ENCODE results near the gene SMARCAL1.

Gene SMARCAL1

DNA sequence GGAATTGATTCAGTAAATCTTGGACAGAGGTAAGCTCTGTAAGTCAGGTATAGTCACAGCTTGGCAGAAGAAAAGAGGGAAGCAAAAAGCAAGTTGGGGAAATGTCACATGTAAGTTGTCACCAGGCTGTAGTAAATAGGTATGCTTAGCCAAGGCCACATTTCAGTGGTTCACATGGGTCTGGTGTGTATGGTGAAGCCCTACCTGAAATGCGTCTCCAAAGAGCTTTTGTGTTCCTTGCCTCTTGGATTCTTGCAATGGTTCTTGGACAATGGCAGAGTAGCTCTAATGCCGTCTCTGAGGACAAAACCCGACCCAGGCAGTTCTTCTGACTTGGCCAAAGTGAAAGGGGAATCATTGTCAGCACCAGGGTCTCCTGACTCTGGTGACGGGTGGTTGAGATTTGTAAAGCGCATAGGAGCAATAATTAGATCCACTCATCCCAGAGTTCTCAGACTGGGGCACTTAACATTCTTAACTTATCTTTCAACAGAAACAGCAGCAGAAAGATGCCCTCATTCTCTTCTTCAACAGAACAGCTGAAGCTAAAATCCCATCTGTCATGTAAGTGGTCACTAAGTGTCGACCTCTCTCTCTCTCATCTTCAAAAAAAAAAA is 51.9 kb downstream of the SMARCAL1 start:
- H3K27ac ChIP-seq: no peak overlapping the region
- H2AFZ ChIP-seq: no peak overlapping the region
- H3K9me3 ChIP-seq (ENCODE audit: control insufficient read depth, low read length): no peaks in the 10 kb centered on the region
- H3K4me2 ChIP-seq (ENCODE audit: low read length): no peak overlapping the region
- no peak overlapping the region for H3K9ac ChIP-seq
- TF ChIP-seq, protein P1, sequence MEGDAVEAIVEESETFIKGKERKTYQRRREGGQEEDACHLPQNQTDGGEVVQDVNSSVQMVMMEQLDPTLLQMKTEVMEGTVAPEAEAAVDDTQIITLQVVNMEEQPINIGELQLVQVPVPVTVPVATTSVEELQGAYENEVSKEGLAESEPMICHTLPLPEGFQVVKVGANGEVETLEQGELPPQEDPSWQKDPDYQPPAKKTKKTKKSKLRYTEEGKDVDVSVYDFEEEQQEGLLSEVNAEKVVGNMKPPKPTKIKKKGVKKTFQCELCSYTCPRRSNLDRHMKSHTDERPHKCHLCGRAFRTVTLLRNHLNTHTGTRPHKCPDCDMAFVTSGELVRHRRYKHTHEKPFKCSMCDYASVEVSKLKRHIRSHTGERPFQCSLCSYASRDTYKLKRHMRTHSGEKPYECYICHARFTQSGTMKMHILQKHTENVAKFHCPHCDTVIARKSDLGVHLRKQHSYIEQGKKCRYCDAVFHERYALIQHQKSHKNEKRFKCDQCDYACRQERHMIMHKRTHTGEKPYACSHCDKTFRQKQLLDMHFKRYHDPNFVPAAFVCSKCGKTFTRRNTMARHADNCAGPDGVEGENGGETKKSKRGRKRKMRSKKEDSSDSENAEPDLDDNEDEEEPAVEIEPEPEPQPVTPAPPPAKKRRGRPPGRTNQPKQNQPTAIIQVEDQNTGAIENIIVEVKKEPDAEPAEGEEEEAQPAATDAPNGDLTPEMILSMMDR (IDR thresholded peaks at IDR 0.05): no peak
- H3K36me3 ChIP-seq (ENCODE audit: control insufficient read depth, insufficient read depth, low read length): no peaks in the 10 kb centered on the region
- H3K4me3 ChIP-seq (ENCODE audit: low read depth, low read length): no peak overlapping the region
- H3K27me3 ChIP-seq (ENCODE audit: control insufficient read depth, insufficient read depth, low read length): no peaks in the 10 kb centered on the region
- no peaks in the 10 kb centered on the region for H3K4me1 ChIP-seq
- no peaks in the 10 kb centered on the region for H3K79me2 ChIP-seq

DNA sequence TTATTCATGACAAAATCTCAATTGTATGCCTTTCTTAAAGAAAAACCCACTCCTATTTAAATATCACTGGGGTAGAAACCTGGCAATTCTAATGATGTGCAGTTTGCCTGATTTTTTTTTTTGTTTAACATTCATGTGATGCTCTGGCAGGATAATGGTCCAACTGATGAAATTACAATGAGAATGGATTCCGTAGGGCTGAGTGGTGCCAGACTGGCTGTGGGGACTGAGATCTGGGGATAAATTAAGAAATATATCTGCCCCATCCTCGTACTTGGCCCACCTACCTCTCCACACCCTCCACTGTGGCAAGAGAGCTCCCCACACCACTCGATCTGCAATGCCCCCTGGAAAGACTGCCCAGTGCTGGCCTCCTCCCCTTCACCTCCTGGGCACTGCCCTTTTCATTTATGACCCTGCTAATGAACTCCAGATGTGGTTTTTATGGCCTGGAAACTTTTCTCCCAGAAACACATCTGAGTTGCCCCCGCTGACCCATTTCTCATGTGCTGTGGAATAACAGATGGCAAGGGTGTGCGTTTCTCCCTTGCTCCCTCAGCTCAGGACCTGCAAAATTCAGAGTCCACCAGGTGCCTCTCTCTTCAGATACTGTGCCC is 53.4 kb downstream of the SMARCAL1 start:
- no peak overlapping the region for H3K4me3 ChIP-seq (ENCODE audit: low read depth, low read length)
- no peaks in the 10 kb centered on the region for H3K4me1 ChIP-seq
- H3K27me3 ChIP-seq (ENCODE audit: control insufficient read depth, insufficient read depth, low read length): no peaks in the 10 kb centered on the region
- H3K27ac ChIP-seq: no peak overlapping the region
- TF ChIP-seq, protein P1 (IDR thresholded peaks at IDR 0.05): no peak
- H3K9me3 ChIP-seq (ENCODE audit: control insufficient read depth, low read length): no peaks in the 10 kb centered on the region
- no peak overlapping the region for H3K4me2 ChIP-seq (ENCODE audit: low read length)
- no peaks in the 10 kb centered on the region for H3K36me3 ChIP-seq (ENCODE audit: control insufficient read depth, insufficient read depth, low read length)
- H3K79me2 ChIP-seq: no peaks in the 10 kb centered on the region
- no peak overlapping the region for H2AFZ ChIP-seq
- H3K9ac ChIP-seq: no peak overlapping the region

DNA sequence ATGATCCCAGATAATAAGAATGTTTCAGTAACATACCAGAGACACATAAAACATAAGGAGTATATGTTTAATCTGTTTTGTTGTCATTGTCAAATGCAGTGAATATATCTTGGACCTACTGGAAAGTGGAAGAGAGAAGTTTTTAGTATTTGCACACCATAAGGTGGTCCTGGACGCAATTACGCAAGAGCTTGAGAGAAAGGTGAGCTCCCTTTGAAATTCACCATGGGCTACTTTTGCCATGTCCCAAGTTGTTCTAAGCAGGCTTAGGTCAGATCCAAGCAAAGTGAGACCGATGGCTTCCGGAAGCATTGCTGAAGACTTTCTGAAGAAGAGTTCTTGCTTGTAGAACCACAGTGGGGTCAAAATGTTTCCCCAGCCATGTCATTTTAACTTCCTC is 55.6 kb downstream of the SMARCAL1 start:
- H3K4me2 ChIP-seq (ENCODE audit: low read length): no peak overlapping the region
- no peaks in the 10 kb centered on the region for H3K4me1 ChIP-seq
- no peaks in the 10 kb centered on the region for H3K9me3 ChIP-seq (ENCODE audit: control insufficient read depth, low read length)
- no peak overlapping the region for H3K9ac ChIP-seq
- TF ChIP-seq, protein P1 (IDR thresholded peaks at IDR 0.05): no peak
- H2AFZ ChIP-seq: no peak overlapping the region
- no peak overlapping the region for H3K27ac ChIP-seq
- no peaks in the 10 kb centered on the region for H3K27me3 ChIP-seq (ENCODE audit: control insufficient read depth, insufficient read depth, low read length)
- H3K4me3 ChIP-seq (ENCODE audit: low read depth, low read length): no peak overlapping the region
- H3K79me2 ChIP-seq: no peaks in the 10 kb centered on the region
- no peaks in the 10 kb centered on the region for H3K36me3 ChIP-seq (ENCODE audit: control insufficient read depth, insufficient read depth, low read length)

DNA sequence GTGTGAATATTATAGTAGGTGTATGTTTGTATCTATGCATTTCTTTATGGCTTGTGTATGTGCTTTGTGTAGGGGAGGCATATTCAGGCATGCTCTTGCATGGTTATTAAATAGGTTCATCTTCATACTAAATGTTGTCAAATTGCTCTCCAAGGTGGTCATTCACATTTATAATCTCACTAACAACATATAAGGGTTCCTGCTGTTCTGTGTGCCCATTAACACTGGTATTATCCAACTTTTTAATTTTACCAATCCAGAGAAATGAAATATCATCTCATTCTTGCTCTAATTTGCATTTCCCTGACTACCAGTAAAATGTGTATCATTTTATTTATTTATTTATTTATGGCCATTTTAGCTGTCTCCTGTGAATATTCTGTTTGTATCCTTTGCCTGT is 57.4 kb downstream of the SMARCAL1 start:
- H3K4me3 ChIP-seq (ENCODE audit: low read depth, low read length): no peak overlapping the region
- H3K36me3 ChIP-seq (ENCODE audit: control insufficient read depth, insufficient read depth, low read length): no peaks in the 10 kb centered on the region
- H2AFZ ChIP-seq: no peak overlapping the region
- no peak overlapping the region for H3K9ac ChIP-seq
- no peak overlapping the region for H3K27ac ChIP-seq
- no peaks in the 10 kb centered on the region for H3K4me1 ChIP-seq
- H3K27me3 ChIP-seq (ENCODE audit: control insufficient read depth, insufficient read depth, low read length): no peaks in the 10 kb centered on the region
- H3K4me2 ChIP-seq (ENCODE audit: low read length): no peak overlapping the region
- no peaks in the 10 kb centered on the region for H3K79me2 ChIP-seq
- TF ChIP-seq, protein P1 (IDR thresholded peaks at IDR 0.05): no peak
- no peaks in the 10 kb centered on the region for H3K9me3 ChIP-seq (ENCODE audit: control insufficient read depth, low read length)

DNA sequence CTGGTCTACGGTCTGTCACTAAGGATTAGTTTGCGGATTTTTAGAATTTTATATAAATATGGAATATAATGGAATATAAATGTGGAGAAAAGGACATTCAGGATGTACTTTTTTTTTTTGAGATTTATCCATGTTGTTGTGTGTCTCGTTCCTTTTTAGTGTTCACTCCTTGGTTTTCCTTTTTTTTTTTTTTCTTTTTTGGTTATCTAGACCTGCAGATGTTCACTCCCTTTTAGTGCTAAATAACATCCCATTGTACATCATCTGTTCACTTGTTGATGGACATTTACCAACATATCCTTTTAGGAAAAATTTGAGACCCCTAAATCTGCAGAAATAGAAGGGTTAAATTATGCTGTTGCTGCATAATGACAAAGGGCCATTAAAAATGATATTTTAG is 60.9 kb downstream of the SMARCAL1 start:
- no peak overlapping the region for H3K4me3 ChIP-seq (ENCODE audit: low read depth, low read length)
- H3K36me3 ChIP-seq (ENCODE audit: control insufficient read depth, insufficient read depth, low read length): no peaks in the 10 kb centered on the region
- no peaks in the 10 kb centered on the region for H3K4me1 ChIP-seq
- TF ChIP-seq, protein P1 (IDR thresholded peaks at IDR 0.05): no peak
- H3K9ac ChIP-seq: no peak overlapping the region
- H3K27me3 ChIP-seq (ENCODE audit: control insufficient read depth, insufficient read depth, low read length): no peaks in the 10 kb centered on the region
- no peaks in the 10 kb centered on the region for H3K9me3 ChIP-seq (ENCODE audit: control insufficient read depth, low read length)
- H3K4me2 ChIP-seq (ENCODE audit: low read length): no peak overlapping the region
- H3K79me2 ChIP-seq: no peaks in the 10 kb centered on the region
- no peak overlapping the region for H3K27ac ChIP-seq
- no peak overlapping the region for H2AFZ ChIP-seq

Measured in parathyroid adenoma (tissue), 2 donors.